MM.1S (cell line): ENCODE measurements around the gene EFCAB5.

Experiments
- DNase-seq: peaks from one replicate; pipeline ENCODE4 v3.0.0-alpha.2; 2015
- H2AFZ ChIP-seq: fragments of 300-600 bp; sonication (generic); 2 replicates; pipeline ENCODE4 v1.6.0; 2016; ENCODE audit warnings: antibody characterized with exemption, low read length
- H3F3A ChIP-seq: fragments of 300-600 bp; sonication (generic); 2 replicates; pipeline ENCODE4 v1.6.1; 2016; ENCODE audit warnings: mild to moderate bottlenecking, antibody characterized with exemption, low read length, moderate library complexity, mixed read lengths; ENCODE audit not compliant: insufficient read depth
- H3K27ac ChIP-seq: fragments of 300-600 bp; sonication (generic); 2 replicates; pipeline ENCODE4 v1.5.1; 2016; ENCODE audit warnings: mild to moderate bottlenecking, low read length
- H3K27me3 ChIP-seq: fragments of 300-600 bp; sonication (generic); replicated peaks from 2 replicates; pipeline ENCODE4 v1.6.0; 2016; ENCODE audit warnings: low read length; ENCODE audit not compliant: insufficient read depth
- H3K36me3 ChIP-seq: fragments of 300-600 bp; sonication (generic); replicated peaks from 2 replicates; pipeline ENCODE4 v1.6.1; 2016; ENCODE audit warnings: mild to moderate bottlenecking, low read length, mixed read lengths; ENCODE audit not compliant: insufficient read depth
- H3K4me1 ChIP-seq: fragments of 300-600 bp; sonication (generic); 2 replicates; pipeline ENCODE4 v1.6.1; 2016; ENCODE audit warnings: low read length, mixed read lengths
- H3K4me2 ChIP-seq: fragments of 300-600 bp; sonication (generic); 2 replicates; pipeline ENCODE4 v1.6.0; 2016; ENCODE audit warnings: low read depth, low read length
- H3K4me3 ChIP-seq: fragments of 300-600 bp; sonication (generic); 2 replicates; pipeline ENCODE4 v1.5.1; 2016; ENCODE audit warnings: low read length, mixed read lengths
- H3K79me2 ChIP-seq: fragments of 300-600 bp; sonication (generic); 2 replicates; pipeline ENCODE4 v1.6.1; 2016; ENCODE audit warnings: mixed run types, low read length, mixed read lengths
- H3K9ac ChIP-seq: fragments of 300-600 bp; sonication (generic); 2 replicates; pipeline ENCODE4 v1.6.1; 2016; ENCODE audit warnings: low read length, mixed read lengths
- H3K9me2 ChIP-seq: fragments of 300-600 bp; sonication (generic); replicated peaks from 2 replicates; pipeline ENCODE4 v1.6.1; 2016; ENCODE audit warnings: mild to moderate bottlenecking, low read length, mixed read lengths; ENCODE audit not compliant: insufficient read depth
- H3K9me3 ChIP-seq: fragments of 300-600 bp; sonication (generic); replicated peaks from 2 replicates; pipeline ENCODE4 v1.6.1; 2016; ENCODE audit warnings: mild to moderate bottlenecking, low read length, mixed read lengths; ENCODE audit not compliant: insufficient read depth
- H4K20me1 ChIP-seq: fragments of 300-600 bp; sonication (generic); 2 replicates; pipeline ENCODE4 v1.6.1; 2016; ENCODE audit warnings: mild to moderate bottlenecking, low read length, moderate library complexity, mixed read lengths; ENCODE audit not compliant: insufficient read depth
- CTCF ChIP-seq: fragments of 300-600 bp; sonication (generic); IDR thresholded peaks from 2 replicates; pipeline ENCODE4 v1.5.1; 2016; ENCODE audit warnings: antibody characterized with exemption, low read length, mixed read lengths
- EZH2 ChIP-seq: fragments of 300-600 bp; sonication (generic); optimal IDR thresholded peaks from 2 replicates; pipeline ENCODE3; 2017; ENCODE audit warnings: low read depth, mild to moderate bottlenecking, antibody characterized with exemption, low read length, mixed read lengths
- EZH2phosphoT487 ChIP-seq: fragments of 300-600 bp; sonication (generic); IDR thresholded peaks from 2 replicates; pipeline ENCODE4 v1.6.1; 2018; ENCODE audit warnings: antibody characterized with exemption, low read length

The EFCAB5 gene

GRCh38 chr17:29909236-29910003, 32.0 kb upstream of the EFCAB5 start:
- H3K9me3 ChIP-seq, result no peaks in the 10 kb centered on the region
- no peak overlapping the region for H3K4me2 ChIP-seq
- H3F3A ChIP-seq, result no peaks in the 10 kb centered on the region
- TF ChIP-seq EZH2 (no peak), EZH2phosphoT487 (no peak), CTCF (no peak)
- H3K27me3 ChIP-seq, result no peaks in the 10 kb centered on the region
- no peaks in the 10 kb centered on the region for H4K20me1 ChIP-seq
- H3K4me3 ChIP-seq, result no peak overlapping the region
- no peaks in the 10 kb centered on the region for H3K9me2 ChIP-seq
- no peaks in the 10 kb centered on the region for H3K4me1 ChIP-seq
- no peaks in the 10 kb centered on the region for H3K36me3 ChIP-seq
- no peak overlapping the region for H3K27ac ChIP-seq
- no peak overlapping the region for H3K9ac ChIP-seq
- H2AFZ ChIP-seq, result no peak overlapping the region
- peaks cover 82% of the 10 kb centered on the region for H3K79me2 ChIP-seq
- DNase-seq, result no peak

GRCh38 chr17:29911641-29912177, 29.7 kb upstream of the EFCAB5 start:
- no peaks in the 10 kb centered on the region for H3K9me3 ChIP-seq
- no peaks in the 10 kb centered on the region for H3F3A ChIP-seq
- TF ChIP-seq CTCF, result no peak
- TF ChIP-seq EZH2, result no peak
- no peak for TF ChIP-seq EZH2phosphoT487
- peaks cover 71% of the 10 kb centered on the region for H3K79me2 ChIP-seq
- H3K36me3 ChIP-seq, result no peaks in the 10 kb centered on the region
- no peak overlapping the region for H3K9ac ChIP-seq
- H3K9me2 ChIP-seq, result no peaks in the 10 kb centered on the region
- H3K4me2 ChIP-seq, result no peak overlapping the region
- H3K27ac ChIP-seq, result no peak overlapping the region
- H2AFZ ChIP-seq, result no peak overlapping the region
- DNase-seq, result no peak
- no peaks in the 10 kb centered on the region for H4K20me1 ChIP-seq
- H3K27me3 ChIP-seq, result no peaks in the 10 kb centered on the region
- H3K4me3 ChIP-seq, result no peak overlapping the region
- H3K4me1 ChIP-seq, result peaks cover 10% of the 10 kb centered on the region; the same call in 1 of the 2 replicates

GRCh38 chr17:29914819-29915537, 26.5 kb upstream of the EFCAB5 start:
- no peaks in the 10 kb centered on the region for H3K9me2 ChIP-seq
- H3K36me3 ChIP-seq, result no peaks in the 10 kb centered on the region
- no peak overlapping the region for H3K4me3 ChIP-seq
- H3K27me3 ChIP-seq, result no peaks in the 10 kb centered on the region
- no peak for TF ChIP-seq EZH2
- TF ChIP-seq EZH2phosphoT487, result no peak
- no peak for TF ChIP-seq CTCF
- peak; percentile 22 for DNase-seq
- H3K4me1 ChIP-seq, result peaks cover 10% of the 10 kb centered on the region; the same call in 1 of the 2 replicates
- peaks cover 68% of the 10 kb centered on the region for H3K79me2 ChIP-seq
- no peak overlapping the region for H3K4me2 ChIP-seq
- H3K9me3 ChIP-seq, result no peaks in the 10 kb centered on the region
- no peaks in the 10 kb centered on the region for H3F3A ChIP-seq
- H3K27ac ChIP-seq, result no peak overlapping the region
- H2AFZ ChIP-seq, result no peak overlapping the region
- H4K20me1 ChIP-seq, result no peaks in the 10 kb centered on the region
- no peak overlapping the region for H3K9ac ChIP-seq
